GM12878 (cell line): ENCODE measurements around the gene UGT8. TPM values are rescaled to one million over a fixed set of nuclear protein-coding genes. Genes with fewer than 3 reads are reported as not detected.

Source experiments
- ATAC-seq: fragments of 200-7000 bp; cut with Tn5 transposase; 3 replicates; pipeline ENCODE4 v1.9.1; 2020; ENCODE audit warnings: mild to moderate bottlenecking, moderate library complexity
- BruUV-seq: library from RNA; stranded (reverse); fragments of 400-500 nt; replicated peaks from 2 replicates; lab custom pipeline; 2021; lab: Mats Ljungman, UMichigan
- CTCF ChIA-PET: fragments of 300-600 bp; sonication (Branson Sonifier 250); formaldehyde crosslinking; extraction: SDS; loops from one replicate; lab custom pipeline; 2021; ENCODE audit warnings: inconsistent platforms; lab: Yijun Ruan, JAX
- POLR2A ChIA-PET: fragments of 350-600 bp; formaldehyde crosslinking; extraction: SDS; loops from one replicate; lab custom pipeline; 2021; ENCODE audit warnings: inconsistent platforms; lab: Charles Lee
- RAD21 ChIA-PET: fragments of 300-600 bp; sonication (Branson Sonifier 250); formaldehyde crosslinking; loops from one replicate; lab custom pipeline; 2023; ENCODE audit warnings: antibody characterized with exemption; ENCODE audit not compliant: unreplicated experiment; lab: Charles Lee
- SMC1A ChIA-PET: fragments of 300-600 bp; sonication (Branson Sonifier 250); formaldehyde crosslinking; loops from one replicate; lab custom pipeline; 2023; ENCODE audit not compliant: unreplicated experiment, uncharacterized antibody; lab: Charles Lee
- DNase-seq: peaks from one replicate; pipeline ENCODE4 v3.0.0-alpha.2; 2011; ENCODE audit warnings: low read depth, low spot score
- FAIRE-seq: peaks from 3 replicates; lab custom pipeline; 2011; peaks lifted over from hg19 to GRCh38; lab: Jason Lieb, UNC
- H2AFZ ChIP-seq: 2 replicates; pipeline ENCODE4 v1.6.0; 2011; ENCODE audit warnings: low read depth, low read length, control low read depth; ENCODE audit not compliant: control insufficient read depth
- H3K27ac ChIP-seq: 2 replicates; pipeline ENCODE4 v1.5.1; 2011; ENCODE audit warnings: control low read depth; ENCODE audit not compliant: control insufficient read depth, insufficient read depth
- H3K27me3 ChIP-seq, 2 experiments: replicated peaks in 1 of 2; 2 replicates each; pipeline versions ENCODE4 v1.6.0 to v1.6.1; 2011; ENCODE audit warnings: low read length in 1 of 2; ENCODE audit not compliant: control insufficient read depth in 2 of 2, insufficient read depth in 2 of 2
- H3K36me3 ChIP-seq, 2 experiments: 2 replicates each; pipeline ENCODE4 v1.5.1; 2011; ENCODE audit warnings: low read length in 1 of 2; ENCODE audit not compliant: control insufficient read depth in 2 of 2, insufficient read depth in 2 of 2
- H3K4me1 ChIP-seq: 2 replicates; pipeline ENCODE4 v1.6.1; 2011; ENCODE audit warnings: mild to moderate bottlenecking, low read length, moderate library complexity, mixed read lengths; ENCODE audit not compliant: control insufficient read depth, insufficient read depth
- H3K4me2 ChIP-seq: 2 replicates; pipeline ENCODE4 v1.6.0; 2011; ENCODE audit warnings: control low read depth; ENCODE audit not compliant: control insufficient read depth, insufficient read depth
- H3K4me3 ChIP-seq: fragments of 200-600 bp; sonication (generic); 2 replicates; pipeline ENCODE4 v1.5.1; 2016
- H3K79me2 ChIP-seq: 2 replicates; pipeline ENCODE4 v1.6.0; 2011; ENCODE audit warnings: low read length; ENCODE audit not compliant: control insufficient read depth, insufficient read depth
- H3K9ac ChIP-seq: 2 replicates; pipeline ENCODE4 v1.8.0; 2011; ENCODE audit warnings: low read length, control low read depth, mixed read lengths; ENCODE audit not compliant: control insufficient read depth, insufficient read depth
- H3K9me3 ChIP-seq: replicated peaks from 3 replicates; pipeline ENCODE4 v1.5.1; 2011; ENCODE audit warnings: mild to moderate bottlenecking, low read length; ENCODE audit not compliant: control insufficient read depth, insufficient read depth
- H4K20me1 ChIP-seq: 2 replicates; pipeline ENCODE4 v1.6.0; 2011; ENCODE audit not compliant: control insufficient read depth, insufficient read depth
- IRF4 ChIP-seq: IDR thresholded peaks from 2 replicates; pipeline ENCODE4 v1.6.1; 2011; ENCODE audit warnings: low read depth, low read length
- MEF2B ChIP-seq: fragments of 450-650 bp; IDR thresholded peaks from 2 replicates; pipeline ENCODE4 v1.6.1; 2018; ENCODE audit warnings: mild to moderate bottlenecking, moderate library complexity; ENCODE audit not compliant: partially characterized antibody, poor library complexity, severe bottlenecking
- MYB ChIP-seq: fragments of 150-350 bp; IDR thresholded peaks from 2 replicates; pipeline ENCODE4 v1.6.1; 2014; ENCODE audit warnings: mild to moderate bottlenecking, low read depth, low read length, borderline replicate concordance
- MYC ChIP-seq: IDR thresholded peaks from 2 replicates; pipeline ENCODE4 v1.6.1; 2011; ENCODE audit warnings: mild to moderate bottlenecking, low read length, moderate library complexity, inconsistent platforms; ENCODE audit not compliant: insufficient read depth, insufficient replicate concordance, insufficient read length, severe bottlenecking
- NFXL1 ChIP-seq: fragments of 450-650 bp; IDR thresholded peaks from 2 replicates; pipeline ENCODE4 v1.6.1; 2017; ENCODE audit warnings: antibody characterized with exemption, mild to moderate bottlenecking, borderline replicate concordance
- NRF1 ChIP-seq: conservative IDR thresholded peaks from 2 replicates; pipeline ENCODE4 v1.6.1; 2011; ENCODE audit warnings: mild to moderate bottlenecking, low read depth, low read length, improper control_type of control experiment
- RCOR1 ChIP-seq: conservative IDR thresholded peaks from 2 replicates; pipeline ENCODE4 v1.6.1; 2012; ENCODE audit warnings: low read depth, low read length, improper control_type of control experiment
- SMARCA5 ChIP-seq: fragments of 450-650 bp; IDR thresholded peaks from 2 replicates; pipeline ENCODE4 v1.6.1; 2017; ENCODE audit warnings: mild to moderate bottlenecking
- USF2 ChIP-seq: IDR thresholded peaks from 2 replicates; pipeline ENCODE4 v1.6.1; 2011; ENCODE audit warnings: low read depth, low read length, improper control_type of control experiment, borderline replicate concordance
- YBX1 ChIP-seq: fragments of 450-650 bp; IDR thresholded peaks from 2 replicates; pipeline ENCODE4 v1.6.1; 2016; ENCODE audit warnings: antibody characterized with exemption
- YY1 ChIP-seq: IDR thresholded peaks from 2 replicates; pipeline ENCODE4 v1.6.1; 2011; ENCODE audit warnings: low read depth, mild to moderate bottlenecking, low read length
- ZBTB33 ChIP-seq: fragments of 450-650 bp; IDR thresholded peaks from 2 replicates; pipeline ENCODE4 v1.6.1; 2017; ENCODE audit warnings: mild to moderate bottlenecking
- ZNF207 ChIP-seq: fragments of 450-650 bp; IDR thresholded peaks from 2 replicates; pipeline ENCODE4 v1.6.1; 2014; ENCODE audit warnings: antibody characterized with exemption, mild to moderate bottlenecking, borderline replicate concordance
- ZNF217 ChIP-seq: fragments of 450-650 bp; IDR thresholded peaks from 2 replicates; pipeline ENCODE4 v1.6.1; 2017; ENCODE audit warnings: antibody characterized with exemption, mild to moderate bottlenecking
- WGBS: methylation state at CpG from one replicate; pipeline ENCODE4 v1.1.6; 2016; ENCODE audit warnings: low lambda C conversion rate; ENCODE audit not compliant: insufficient replicate concordance, insufficient coverage; ENCODE audit errors: missing lambda C conversion rate; 5-methylcytosine and 5-hydroxymethylcytosine counted together
- in situ Hi-C: fragments of 300-500 bp; cut with MboI; formaldehyde crosslinking; loops from 9 replicates; pipeline ENCODE4 v1.14.3; 2018; ENCODE audit warnings: mixed read lengths
- intact Hi-C: fragments of 100-400 bp; cut with micrococcal nuclease; formaldehyde crosslinking; loops from one replicate; pipeline ENCODE4 v1.14.2; 2022; ENCODE audit not compliant: unreplicated experiment
- polyA plus RNA-seq, 11 experiments: library from polyadenylated mRNA; depleted of rRNA in 4 of 11; unstranded in 6 of 11; stranded (reverse) in 5 of 11; fragments of >200 nt; fragmentation: Nextera tagmentation in 4 of 11; fragmentation: Illumina TruSeq in 1 of 11; extraction: Ambion mirVana in 4 of 11; extraction: Trizol in 1 of 11; gene quantifications; 1 replicate in 1 of 11; 2 replicates in 10 of 11; pipeline versions ENCODE4 v1.2.1 to v1.2.3, GENCODE V29; 2011 to 2016; ENCODE audit warnings: inconsistent platforms in 2 of 11, missing spikeins in 2 of 11, low read depth in 1 of 11
- total RNA-seq, 4 experiments: library from RNA; depleted of rRNA in 3 of 4; stranded (reverse); fragments of >200 nt in 3 of 4; fragmentation: Illumina TruSeq in 1 of 4; extraction: Trizol in 1 of 4; gene quantifications; 2 replicates each; pipeline versions ENCODE4 v1.2.1 to v1.2.3, GENCODE V29; 2013 to 2021

Gene UGT8
- total and polyA plus RNA-seq, 10 of the 15 experiments (the other 5 are each of a cell fraction or from before 2014, with no cell fraction given), result 0.16 to 1.1 (median 0.49) TPM

GRCh38 chr4:114549638-114550037 lies 49.0 kb upstream of the UGT8 start:
- Histone ChIP-seq H3K27ac (no peak overlapping the region), H4K20me1 (no peaks in the 10 kb centered on the region), H2AFZ (no peak overlapping the region), H3K27me3 (no peaks in the 10 kb centered on the region), H3K79me2 (no peaks in the 10 kb centered on the region), H3K4me3 (no peak overlapping the region), H3K4me2 (no peak overlapping the region), H3K9me3 (no peaks in the 10 kb centered on the region), H3K9ac (no peak overlapping the region), H3K36me3 (no peaks in the 10 kb centered on the region), H3K4me1 (no peaks in the 10 kb centered on the region)
- TF ChIP-seq MYC (no peak), USF2 (no peak), NRF1 (no peak), RCOR1 (no peak), MYB (no peak)
- ChIA-PET CTCF (no interaction called here), SMC1A (no interaction called here), POLR2A (no interaction called here), RAD21 (no interaction called here)
- in situ Hi-C loops (no loop called here), intact Hi-C loops (no loop called here)
- no peak for FAIRE-seq
- ATAC-seq, result no peak
- 0% methylated on average over 1 of the region's 1 CpG for WGBS
- DNase-seq, result no peak
- no TSS peak for BruUV-seq

- ChIA-PET POLR2A (no interaction called here), CTCF (no interaction called here)
- no peak for TF ChIP-seq MEF2B
- no peak for TF ChIP-seq YBX1
- TF ChIP-seq ZNF217, result no peak
- no peak for TF ChIP-seq ZNF207
- no peak for TF ChIP-seq NFXL1
- no peak for TF ChIP-seq ZBTB33
- TF ChIP-seq IRF4, result no peak
- no peak for TF ChIP-seq SMARCA5
- TF ChIP-seq YY1, result no peak
Measured at GRCh38 chr4:114558446-114559020, 40.1 kb upstream of the UGT8 start.

More at GRCh38 chr4:114558446-114559020, 40.1 kb upstream of the UGT8 start:
- intact Hi-C loops (no loop called here), in situ Hi-C loops (no loop called here)
- RAD21 ChIA-PET, result no interaction called here
- FAIRE-seq, result no peak
- no peak overlapping the region for H3K9ac ChIP-seq
- ATAC-seq, result no peak
- no peaks in the 10 kb centered on the region for H4K20me1 ChIP-seq
- H3K4me2 ChIP-seq, result no peak overlapping the region
- BruUV-seq, result no TSS peak
- no peak overlapping the region for H3K27ac ChIP-seq
- H2AFZ ChIP-seq, result no peak overlapping the region
- H3K9me3 ChIP-seq, result peaks cover 2% of the 10 kb centered on the region; the same call in 1 of the 3 replicates
- no peak overlapping the region for H3K4me3 ChIP-seq
- H3K79me2 ChIP-seq, result no peaks in the 10 kb centered on the region
- H3K4me1 ChIP-seq, result no peaks in the 10 kb centered on the region
- SMC1A ChIA-PET, result interaction anchor here (1.9 kb wide), 1 partner anchor 11 kb away, joined by 5 read pairs; no protein-coding TSS in a partner anchor
- DNase-seq, result no peak
- H3K36me3 ChIP-seq, result no peaks in the 10 kb centered on the region
- H3K27me3 ChIP-seq, result no peaks in the 10 kb centered on the region
